KMS-11 (cell line): ENCODE measurements around the gene DTNB.

Experiments used
- H2AFZ ChIP-seq: fragments of 200-600 bp; sonication (generic); 2 replicates; pipeline ENCODE4 v1.6.1; 2016; ENCODE audit warnings: antibody characterized with exemption, mixed run types, low read depth
- H3K27ac ChIP-seq: fragments of 200-600 bp; sonication (generic); 2 replicates; pipeline ENCODE4 v1.6.1; 2016; ENCODE audit warnings: mild to moderate bottlenecking, mixed run types
- H3K27me3 ChIP-seq: fragments of 200-600 bp; sonication (generic); 2 replicates; pipeline ENCODE4 v1.6.1; 2017; ENCODE audit warnings: mild to moderate bottlenecking, low read depth, mixed run types, moderate library complexity; ENCODE audit not compliant: insufficient read depth
- H3K36me3 ChIP-seq: fragments of 200-600 bp; sonication (generic); 2 replicates; pipeline ENCODE4 v1.6.1; 2017; ENCODE audit warnings: mild to moderate bottlenecking, mixed run types; ENCODE audit not compliant: insufficient read depth
- H3K4me1 ChIP-seq: fragments of 200-600 bp; sonication (generic); 2 replicates; pipeline ENCODE4 v1.6.1; 2016; ENCODE audit warnings: mild to moderate bottlenecking, low read depth, mixed run types; ENCODE audit not compliant: poor library complexity, severe bottlenecking
- H3K4me2 ChIP-seq: fragments of 200-600 bp; sonication (generic); 2 replicates; pipeline ENCODE4 v1.7.0; 2016; ENCODE audit warnings: mild to moderate bottlenecking, mixed run types
- H3K4me3 ChIP-seq: fragments of 200-600 bp; sonication (generic); IDR thresholded peaks from 2 replicates; pipeline ENCODE4 v1.6.1; 2017; ENCODE audit warnings: low read depth, low read length, mixed read lengths; ENCODE audit not compliant: insufficient read depth
- H3K79me2 ChIP-seq: fragments of 200-600 bp; sonication (generic); 2 replicates; pipeline ENCODE4 v1.6.1; 2016; ENCODE audit warnings: low read depth, mixed run types; ENCODE audit not compliant: insufficient read depth
- H3K9ac ChIP-seq: fragments of 200-600 bp; sonication (generic); 2 replicates; pipeline ENCODE4 v1.6.1; 2016; ENCODE audit warnings: mild to moderate bottlenecking, mixed run types
- H4K20me1 ChIP-seq: fragments of 200-600 bp; sonication (generic); 2 replicates; pipeline ENCODE4 v1.6.1; 2016; ENCODE audit warnings: mild to moderate bottlenecking, mixed run types; ENCODE audit not compliant: insufficient read depth
- CTCF ChIP-seq: fragments of 200-600 bp; sonication (generic); conservative IDR thresholded peaks from 2 replicates; pipeline ENCODE4 v1.6.1; 2017; ENCODE audit warnings: low read depth, mild to moderate bottlenecking, antibody characterized with exemption, low read length, moderate library complexity, mixed read lengths

DTNB gene

DNA sequence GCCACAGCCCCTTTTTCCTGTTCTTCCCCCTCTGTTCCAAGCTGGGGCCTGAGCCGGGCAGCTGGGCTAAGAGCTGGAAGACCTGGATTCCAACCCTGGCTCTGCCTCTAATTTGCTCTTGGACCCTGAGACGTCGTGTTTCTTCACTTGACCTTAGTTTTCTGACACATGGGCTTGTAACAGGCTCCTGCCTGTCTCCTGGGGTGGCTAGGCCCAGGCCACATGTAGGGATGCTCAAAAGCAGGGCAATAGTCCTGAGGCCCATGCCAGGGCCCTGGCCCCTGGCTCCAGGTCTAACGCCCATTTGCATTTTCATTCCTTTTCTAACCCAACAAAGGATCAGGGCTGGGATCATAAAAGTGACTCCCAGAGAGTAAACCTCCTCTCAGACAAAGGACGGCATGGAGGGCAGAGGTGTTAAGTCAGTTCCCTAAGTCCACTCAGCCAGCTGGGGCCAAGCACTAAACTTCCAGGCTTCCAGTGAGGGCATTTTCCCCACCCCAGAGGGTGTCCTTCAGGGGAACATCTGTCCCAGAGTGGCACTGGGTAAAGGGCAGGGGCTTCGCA, 315.0 kb downstream of the DTNB start:
- peaks cover 9% of the 10 kb centered on the region for H3K4me1 ChIP-seq
- no peak overlapping the region for H2AFZ ChIP-seq
- H3K4me3 ChIP-seq: no peak overlapping the region
- H4K20me1 ChIP-seq: no peaks in the 10 kb centered on the region
- H3K4me2 ChIP-seq: no peak overlapping the region
- no peak for TF ChIP-seq CTCF
- H3K79me2 ChIP-seq: no peaks in the 10 kb centered on the region
- no peak overlapping the region for H3K9ac ChIP-seq
- no peaks in the 10 kb centered on the region for H3K36me3 ChIP-seq
- H3K27ac ChIP-seq: no peak overlapping the region
- H3K27me3 ChIP-seq: no peaks in the 10 kb centered on the region

GRCh38 chr2:25356088-25356487, 317.3 kb downstream of the DTNB start:
- no peak overlapping the region for H2AFZ ChIP-seq
- no peak overlapping the region for H3K4me2 ChIP-seq
- no peak for TF ChIP-seq CTCF

DNA sequence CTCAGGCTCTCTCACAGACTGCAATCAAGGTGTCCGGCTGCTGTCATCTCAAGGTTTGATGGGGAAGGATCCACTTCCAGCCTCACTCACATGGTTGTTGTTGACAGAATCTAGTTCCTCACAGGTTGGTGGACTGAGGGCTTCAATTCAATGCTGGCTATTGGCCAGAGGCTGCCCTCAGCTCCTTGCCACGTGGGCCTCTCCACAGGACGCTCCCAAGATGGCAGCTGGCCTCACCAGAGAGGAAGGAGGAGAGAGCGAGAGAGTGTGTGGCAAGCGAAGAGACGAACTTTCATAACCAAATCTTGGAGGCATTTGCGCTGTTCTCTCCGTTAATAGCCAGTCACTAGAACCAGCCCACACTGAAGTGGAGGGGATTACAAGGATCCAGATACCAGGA, 318.1 kb downstream of the DTNB start:
- Histone ChIP-seq H3K4me1 (peaks cover 12% of the 10 kb centered on the region), H2AFZ (no peak overlapping the region), H3K9ac (no peak overlapping the region), H3K27ac (no peak overlapping the region), H3K79me2 (no peaks in the 10 kb centered on the region), H3K4me2 (no peak overlapping the region), H3K4me3 (no peak overlapping the region), H3K27me3 (no peaks in the 10 kb centered on the region), H4K20me1 (no peaks in the 10 kb centered on the region), H3K36me3 (no peaks in the 10 kb centered on the region)
- no peak for TF ChIP-seq CTCF

More at GRCh38 chr2:25356088-25356487, 317.3 kb downstream of the DTNB start:
- H3K4me3 ChIP-seq: no peak overlapping the region
- H3K36me3 ChIP-seq: no peaks in the 10 kb centered on the region
- H3K79me2 ChIP-seq: no peaks in the 10 kb centered on the region
- H3K27ac ChIP-seq: no peak overlapping the region
- no peaks in the 10 kb centered on the region for H3K27me3 ChIP-seq
- H3K4me1 ChIP-seq: peaks cover 12% of the 10 kb centered on the region
- H3K9ac ChIP-seq: no peak overlapping the region
- H4K20me1 ChIP-seq: no peaks in the 10 kb centered on the region

- TF ChIP-seq CTCF: no peak
- H3K79me2 ChIP-seq: no peaks in the 10 kb centered on the region
- no peak overlapping the region for H3K9ac ChIP-seq
- no peak overlapping the region for H3K4me3 ChIP-seq
- H3K4me2 ChIP-seq: no peak overlapping the region
- no peaks in the 10 kb centered on the region for H4K20me1 ChIP-seq
- H3K27me3 ChIP-seq: no peaks in the 10 kb centered on the region
- H2AFZ ChIP-seq: no peak overlapping the region
- H3K36me3 ChIP-seq: no peaks in the 10 kb centered on the region
- H3K27ac ChIP-seq: no peak overlapping the region
- H3K4me1 ChIP-seq: peaks cover 12% of the 10 kb centered on the region
Measured at GRCh38 chr2:25354116-25354515, 319.3 kb downstream of the DTNB start.
